IMR-90 (cell line): ENCODE data around the gene COL9A2. TPM values are rescaled to one million over a fixed set of nuclear protein-coding genes. Genes with fewer than 3 reads are reported as not detected.

Experiments used
- ATAC-seq: fragments of 200-7000 bp; cut with Tn5 transposase; 2 replicates; pipeline ENCODE4 v1.9.1; 2020; ENCODE audit warnings: low read depth, mild to moderate bottlenecking, moderate library complexity
- BruUV-seq: library from RNA; stranded (reverse); fragments of 400-500 nt; replicated peaks from 2 replicates; lab custom pipeline; 2021; lab: Mats Ljungman, UMichigan
- CTCF ChIA-PET: fragments of 300-600 bp; formaldehyde crosslinking; extraction: SDS; loops from one replicate; lab custom pipeline; 2021; ENCODE audit warnings: antibody characterized with exemption; lab: Yijun Ruan, JAX
- POLR2A ChIA-PET: fragments of 300-600 bp; sonication (Branson Sonifier 250); formaldehyde crosslinking; loops from one replicate; lab custom pipeline; 2022; ENCODE audit warnings: antibody characterized with exemption; ENCODE audit not compliant: unreplicated experiment; lab: Charles Lee
- DNase-seq: peaks from one replicate; pipeline ENCODE4 v3.0.0; 2013
- H2AFZ ChIP-seq: replicated peaks from 2 replicates; pipeline ENCODE3; 2013; ENCODE audit warnings: low read length, mild to moderate bottlenecking; ENCODE audit not compliant: poor library complexity
- H2AK5ac ChIP-seq: 2 replicates; pipeline ENCODE4 v1.6.1; 2013; ENCODE audit warnings: low read depth, low read length, inconsistent platforms
- H2AK9ac ChIP-seq: replicated peaks from 2 replicates; pipeline ENCODE3; 2013; ENCODE audit warnings: mild to moderate bottlenecking, low read depth, low read length, moderate library complexity; ENCODE audit not compliant: poor library complexity
- H2BK120ac ChIP-seq: 2 replicates; pipeline ENCODE4 v1.6.1; 2013; ENCODE audit warnings: low read depth, low read length, inconsistent platforms
- H2BK15ac ChIP-seq: 3 replicates; pipeline ENCODE4 v1.6.1; 2013; ENCODE audit warnings: low read depth, low read length, inconsistent platforms
- H2BK20ac ChIP-seq: 2 replicates; pipeline ENCODE4 v1.6.1; 2013; ENCODE audit warnings: low read depth, mild to moderate bottlenecking, inconsistent platforms, low read length, moderate library complexity
- H2BK5ac ChIP-seq: 2 replicates; pipeline ENCODE4 v1.6.1; 2013; ENCODE audit warnings: mild to moderate bottlenecking, low read depth, low read length, inconsistent platforms; ENCODE audit not compliant: poor library complexity, severe bottlenecking
- H3K14ac ChIP-seq: replicated peaks from 2 replicates; pipeline ENCODE4 v1.6.1; 2013; ENCODE audit warnings: low read depth, low read length, inconsistent platforms
- H3K18ac ChIP-seq: 2 replicates; pipeline ENCODE4 v1.6.1; 2013; ENCODE audit warnings: low read depth, low read length, control low read depth
- H3K23ac ChIP-seq: 2 replicates; pipeline ENCODE4 v1.6.1; 2013; ENCODE audit warnings: low read depth, low read length, inconsistent platforms
- H3K27ac ChIP-seq: 2 replicates; pipeline ENCODE4 v1.5.1; 2013; ENCODE audit warnings: mild to moderate bottlenecking, control low read depth, low read length; ENCODE audit not compliant: insufficient read depth
- H3K27me3 ChIP-seq: 2 replicates; pipeline ENCODE4 v1.6.1; 2013; ENCODE audit warnings: low read length; ENCODE audit not compliant: control insufficient read depth, insufficient read depth
- H3K36me3 ChIP-seq: 2 replicates; pipeline ENCODE4 v1.6.1; 2013; ENCODE audit warnings: low read length, mixed read lengths; ENCODE audit not compliant: control insufficient read depth, insufficient read depth
- H3K4ac ChIP-seq: 2 replicates; pipeline ENCODE4 v1.6.1; 2013; ENCODE audit warnings: low read depth, low read length, inconsistent platforms
- H3K4me1 ChIP-seq: 2 replicates; pipeline ENCODE4 v1.6.1; 2013; ENCODE audit warnings: low read length, mixed read lengths; ENCODE audit not compliant: control insufficient read depth, insufficient read depth
- H3K4me2 ChIP-seq: 2 replicates; pipeline ENCODE4 v1.6.1; 2013; ENCODE audit warnings: low read depth, mild to moderate bottlenecking, control low read depth, low read length, moderate library complexity
- H3K4me3 ChIP-seq: 2 replicates; pipeline ENCODE4 v1.5.1; 2013; ENCODE audit warnings: low read depth, mild to moderate bottlenecking, control low read depth, low read length, moderate library complexity; ENCODE audit not compliant: insufficient read depth
- H3K56ac ChIP-seq: 2 replicates; pipeline ENCODE4 v1.6.1; 2013; ENCODE audit warnings: low read length, inconsistent platforms; ENCODE audit not compliant: insufficient read depth; ENCODE audit errors: extremely low read depth
- H3K79me1 ChIP-seq, 2 experiments: 2 replicates each; pipeline ENCODE4 v1.6.1; 2013; ENCODE audit warnings: low read length in 2 of 2, inconsistent platforms in 1 of 2, low read depth in 1 of 2
- H3K9ac ChIP-seq: 2 replicates; pipeline ENCODE4 v1.6.1; 2013; ENCODE audit warnings: low read depth, low read length, control low read depth
- H3K9me1 ChIP-seq: 2 replicates; pipeline ENCODE4 v1.6.1; 2013; ENCODE audit warnings: low read length, inconsistent platforms; ENCODE audit not compliant: insufficient read depth
- H3K9me3 ChIP-seq: 2 replicates; pipeline ENCODE4 v1.6.1; 2013; ENCODE audit warnings: low read length; ENCODE audit not compliant: control insufficient read depth, insufficient read depth
- H4K20me1 ChIP-seq: 2 replicates; pipeline ENCODE4 v1.6.1; 2013; ENCODE audit warnings: low read length, inconsistent platforms; ENCODE audit not compliant: insufficient read depth
- H4K5ac ChIP-seq: 2 replicates; pipeline ENCODE4 v1.6.1; 2013; ENCODE audit warnings: mild to moderate bottlenecking, low read depth, low read length, control low read depth
- H4K8ac ChIP-seq, 2 experiments: 2 replicates each; pipeline ENCODE4 v1.6.1; 2013; ENCODE audit warnings: low read depth in 2 of 2, low read length in 2 of 2, control low read depth in 1 of 2, inconsistent platforms in 1 of 2
- H4K91ac ChIP-seq: 2 replicates; pipeline ENCODE4 v1.6.1; 2013; ENCODE audit warnings: low read depth, low read length, inconsistent platforms; ENCODE audit not compliant: insufficient read depth
- MAZ ChIP-seq: IDR thresholded peaks from 2 replicates; pipeline ENCODE4 v1.6.1; 2012; ENCODE audit warnings: low read depth, mild to moderate bottlenecking, low read length, improper control_type of control experiment, moderate library complexity, borderline replicate concordance
- WGBS, 2 experiments: methylation state at CpG; one replicate each; pipeline versions ENCODE4 v1.1.5 to v1.1.7; 2013; ENCODE audit warnings: missing lambda C conversion rate in 2 of 2; ENCODE audit not compliant: insufficient read length in 1 of 2; ENCODE audit errors: extremely low coverage in 2 of 2; 5-methylcytosine and 5-hydroxymethylcytosine counted together
- dilution Hi-C: fragments of 300-500 bp; cut with HindIII; formaldehyde crosslinking; loops from one replicate; pipeline ENCODE4 v1.14.3; 2018; ENCODE audit warnings: low sequenced_read_pairs; ENCODE audit not compliant: unreplicated experiment
- in situ Hi-C: fragments of 300-500 bp; cut with MboI; formaldehyde crosslinking; loops from 3 replicates; pipeline ENCODE4 v1.14.3; 2019; ENCODE audit warnings: low sequenced_read_pairs, inconsistent platforms, mixed read lengths
- intact Hi-C: fragments of 100-400 bp; cut with micrococcal nuclease; formaldehyde crosslinking; loops from 2 replicates; pipeline ENCODE4 v1.10.0; 2022
- polyA plus RNA-seq, 3 experiments: library from polyadenylated mRNA; depleted of rRNA; stranded (reverse); fragments of >200 nt; gene quantifications; 2 replicates each; pipeline ENCODE4 v1.2.3, GENCODE V29; 2012; ENCODE audit warnings: low replicate concordance in 1 of 3
- total RNA-seq: library from RNA; depleted of rRNA; stranded (reverse); fragments of >200 nt; gene quantifications from 2 replicates; pipeline ENCODE4 v1.2.3, GENCODE V29; 2012
- TF ChIP-seq, protein P1 (sequence below): conservative IDR thresholded peaks from 2 replicates; pipeline ENCODE4 v1.5.1; 2012; ENCODE audit warnings: mild to moderate bottlenecking, low read depth, low read length, improper control_type of control experiment

Gene COL9A2
- total and polyA plus RNA-seq, 2 of the 4 experiments (the other 2 are of a cell fraction), result 0.90 to 1.6 TPM

DNA sequence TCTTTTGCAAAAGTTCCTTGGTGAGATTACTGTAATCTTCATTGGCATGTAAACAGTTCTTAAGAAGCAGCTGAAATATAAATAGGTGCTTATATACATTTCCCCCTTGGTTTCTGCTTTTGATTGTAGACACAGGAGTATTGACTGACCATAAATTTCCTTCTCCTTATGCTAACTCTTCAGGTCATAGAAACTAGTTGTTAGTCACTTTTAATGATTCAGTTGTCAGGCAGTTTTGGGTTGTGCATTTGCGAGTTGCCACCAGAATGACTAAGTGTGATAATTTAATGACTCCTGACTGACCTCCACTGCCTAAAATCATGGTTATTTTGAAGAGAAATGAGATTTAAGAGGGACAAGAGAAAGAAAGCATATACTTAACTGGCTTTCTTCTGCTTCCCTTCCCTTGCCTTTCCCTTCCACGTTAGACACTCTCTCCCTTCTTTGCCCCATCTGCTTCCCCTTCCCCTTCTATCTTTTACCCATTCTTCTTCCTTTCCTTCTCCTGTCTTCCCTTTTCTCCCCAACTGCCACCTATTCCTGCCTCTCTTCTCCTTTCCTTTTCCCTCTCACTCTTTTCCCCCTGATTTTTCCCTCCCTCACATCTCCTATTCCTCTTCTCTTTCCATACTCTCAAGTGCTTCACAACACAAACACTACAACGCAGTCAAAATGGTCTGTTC, 46.8 kb downstream of the COL9A2 start:
- peak; percentile 17 for DNase-seq
- peak overlapping the region; percentile 57; the same call in 1 of the 2 replicates for H2AK5ac ChIP-seq
- H3K79me1 ChIP-seq, result peaks cover 26 to 47% of the 10 kb centered on the region in 2 experiments
- H4K8ac ChIP-seq, result no peak overlapping the region
- no peak overlapping the region for H3K4me3 ChIP-seq
- H3K27ac ChIP-seq, result no peak overlapping the region; the same call in 1 of the 2 replicates
- no peak overlapping the region for H4K91ac ChIP-seq
- peaks cover 16% of the 10 kb centered on the region for H3K9me1 ChIP-seq
- no peak overlapping the region for H3K23ac ChIP-seq
- no peak overlapping the region for H2AFZ ChIP-seq
- no peak overlapping the region for H3K9ac ChIP-seq
- no peak; the same call in 1 of the 2 replicates for ATAC-seq
- peak overlapping the region; percentile 56 for H2BK5ac ChIP-seq
- no peak overlapping the region for H3K18ac ChIP-seq
- H2BK15ac ChIP-seq, result no peak overlapping the region
- H3K4me2 ChIP-seq, result peak overlapping the region; percentile 14; the same call in 1 of the 2 replicates
- H3K56ac ChIP-seq, result 0 out of 2 replicates have a peak overlapping the region, but pooled peaks have one; percentile 3
- H3K4me1 ChIP-seq, result peaks cover 7% of the 10 kb centered on the region
- in situ Hi-C loops (no loop called here), dilution Hi-C loops (no loop called here), intact Hi-C loops (no loop called here)
- no TSS peak for BruUV-seq
- no peak overlapping the region for H2BK120ac ChIP-seq
- H3K27me3 ChIP-seq, result no peaks in the 10 kb centered on the region
- no peak overlapping the region; the same call in 1 of the 2 replicates for H2BK20ac ChIP-seq
- H3K4ac ChIP-seq, result peak overlapping the region; percentile 33; the same call in 1 of the 2 replicates
- ChIA-PET POLR2A (no interaction called here), CTCF (no interaction called here)
- H2AK9ac ChIP-seq, result no peak overlapping the region
- H4K5ac ChIP-seq, result no peak overlapping the region
- no peaks in the 10 kb centered on the region for H3K9me3 ChIP-seq
- 0 out of 2 replicates have a peak overlapping the region, but pooled peaks have one; percentile 36 for H3K14ac ChIP-seq
- peaks cover 9% of the 10 kb centered on the region for H4K20me1 ChIP-seq
- TF ChIP-seq, protein P1, sequence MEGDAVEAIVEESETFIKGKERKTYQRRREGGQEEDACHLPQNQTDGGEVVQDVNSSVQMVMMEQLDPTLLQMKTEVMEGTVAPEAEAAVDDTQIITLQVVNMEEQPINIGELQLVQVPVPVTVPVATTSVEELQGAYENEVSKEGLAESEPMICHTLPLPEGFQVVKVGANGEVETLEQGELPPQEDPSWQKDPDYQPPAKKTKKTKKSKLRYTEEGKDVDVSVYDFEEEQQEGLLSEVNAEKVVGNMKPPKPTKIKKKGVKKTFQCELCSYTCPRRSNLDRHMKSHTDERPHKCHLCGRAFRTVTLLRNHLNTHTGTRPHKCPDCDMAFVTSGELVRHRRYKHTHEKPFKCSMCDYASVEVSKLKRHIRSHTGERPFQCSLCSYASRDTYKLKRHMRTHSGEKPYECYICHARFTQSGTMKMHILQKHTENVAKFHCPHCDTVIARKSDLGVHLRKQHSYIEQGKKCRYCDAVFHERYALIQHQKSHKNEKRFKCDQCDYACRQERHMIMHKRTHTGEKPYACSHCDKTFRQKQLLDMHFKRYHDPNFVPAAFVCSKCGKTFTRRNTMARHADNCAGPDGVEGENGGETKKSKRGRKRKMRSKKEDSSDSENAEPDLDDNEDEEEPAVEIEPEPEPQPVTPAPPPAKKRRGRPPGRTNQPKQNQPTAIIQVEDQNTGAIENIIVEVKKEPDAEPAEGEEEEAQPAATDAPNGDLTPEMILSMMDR, result no peak
- no peak for TF ChIP-seq MAZ
- peaks cover 29% of the 10 kb centered on the region for H3K36me3 ChIP-seq
- WGBS, 2 experiments, result 80% methylated on average over 1 of the region's 3 CpGs; no CpG with 5 or more reads in 1 of the 2 experiments
